Measurements from ENCODE around the gene SEPSECS. TPM values are rescaled to one million over a fixed set of nuclear protein-coding genes. Genes with fewer than 3 reads are reported as not detected.
"Not testable (repeated sequence)": the region's sequence is repeated elsewhere in the genome, so short reads cannot be mapped to it uniquely, and the experiment has no call there.

Gene SEPSECS
- polyA plus RNA-seq, 4 donors: 16.4 to 21.2 (median 17.8) TPM

DNA sequence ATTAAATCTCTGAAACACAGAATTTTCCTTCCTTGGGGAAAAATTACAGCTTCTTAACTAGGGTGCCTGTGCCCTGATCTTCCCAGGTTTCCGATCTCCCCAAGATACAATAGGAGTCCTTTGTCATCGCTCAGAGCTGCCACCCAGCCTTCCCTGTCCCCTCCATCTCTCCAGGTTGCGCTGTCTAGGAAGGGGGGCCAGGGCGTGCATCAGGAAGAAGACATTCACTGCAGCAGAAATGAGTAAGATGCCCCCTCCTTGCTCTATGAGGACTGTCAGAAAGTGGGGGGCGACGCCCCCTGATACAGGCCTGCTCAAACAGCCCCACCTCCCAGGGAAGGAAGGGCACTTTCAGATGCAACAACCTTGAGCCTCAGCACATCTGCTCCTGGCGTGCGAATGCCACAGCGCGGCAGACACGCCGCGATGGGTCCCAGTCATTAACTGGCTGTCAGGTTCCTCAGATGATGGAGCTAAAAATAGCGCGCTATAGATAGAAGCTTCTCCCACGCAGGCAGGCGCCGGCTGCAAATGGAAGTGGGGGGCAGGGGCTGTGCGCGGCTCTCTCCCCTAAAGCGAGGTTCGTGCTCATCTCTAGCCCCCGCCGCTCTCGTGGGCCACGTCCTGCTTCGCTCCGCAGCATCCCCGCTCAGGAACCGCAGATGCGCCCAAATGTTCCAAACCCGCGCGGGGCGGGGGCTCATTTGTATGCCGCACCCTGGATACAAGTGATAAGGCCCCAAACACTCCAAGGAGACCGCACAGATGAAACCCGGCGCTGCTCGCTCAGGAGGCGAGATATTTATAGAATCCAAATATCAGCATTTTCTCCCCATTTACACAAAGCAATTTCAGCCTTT lies 71.9 kb downstream of the SEPSECS start:
- no peak for DNase-seq (ENCODE audit: low read depth in 4 of 4, low spot score in 2 of 4)

DNA sequence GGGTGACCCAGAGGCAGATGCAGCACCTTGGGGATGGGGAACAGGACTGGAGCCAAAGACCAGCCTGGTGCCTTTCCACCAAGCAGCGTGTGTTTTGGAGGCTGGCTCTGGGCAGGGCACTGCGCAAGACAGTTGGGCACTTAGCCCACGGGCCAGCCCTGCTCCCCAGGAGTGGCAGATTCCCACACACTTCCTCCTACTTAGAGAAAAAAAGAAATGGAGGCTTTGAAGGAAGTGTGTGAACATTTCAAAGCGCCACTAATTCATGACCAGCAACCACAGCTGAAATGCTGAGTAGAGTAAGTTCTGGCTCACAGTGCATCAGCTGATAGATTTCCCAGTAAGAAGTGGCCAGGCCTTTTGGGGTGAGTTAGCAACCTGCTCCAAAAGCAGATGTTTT lies 74.6 kb downstream of the SEPSECS start:
- no peak for DNase-seq (ENCODE audit: low read depth in 4 of 4, low spot score in 2 of 4)

DNA sequence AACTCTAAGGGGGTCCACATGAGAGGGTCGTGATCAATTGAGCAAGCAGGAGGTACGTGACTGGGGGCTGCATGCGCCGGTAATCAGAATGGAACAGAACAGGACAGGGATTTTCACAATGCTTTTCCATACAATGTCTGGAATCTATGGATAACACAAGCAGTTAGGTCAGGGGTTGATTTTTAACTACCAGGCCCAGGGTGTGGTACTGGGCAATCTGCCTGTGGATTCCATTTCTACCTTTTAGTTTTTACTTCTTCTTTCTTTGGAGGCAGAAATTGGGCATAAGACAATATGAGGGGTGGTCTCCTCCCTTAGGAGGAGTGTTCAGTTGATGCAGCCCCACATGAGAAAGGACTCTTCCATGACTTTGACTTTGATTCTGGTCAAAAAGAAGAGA lies 76.8 kb downstream of the SEPSECS start:
- not testable (repeated sequence) for DNase-seq (ENCODE audit: low read depth in 4 of 4, low spot score in 2 of 4)

DNA sequence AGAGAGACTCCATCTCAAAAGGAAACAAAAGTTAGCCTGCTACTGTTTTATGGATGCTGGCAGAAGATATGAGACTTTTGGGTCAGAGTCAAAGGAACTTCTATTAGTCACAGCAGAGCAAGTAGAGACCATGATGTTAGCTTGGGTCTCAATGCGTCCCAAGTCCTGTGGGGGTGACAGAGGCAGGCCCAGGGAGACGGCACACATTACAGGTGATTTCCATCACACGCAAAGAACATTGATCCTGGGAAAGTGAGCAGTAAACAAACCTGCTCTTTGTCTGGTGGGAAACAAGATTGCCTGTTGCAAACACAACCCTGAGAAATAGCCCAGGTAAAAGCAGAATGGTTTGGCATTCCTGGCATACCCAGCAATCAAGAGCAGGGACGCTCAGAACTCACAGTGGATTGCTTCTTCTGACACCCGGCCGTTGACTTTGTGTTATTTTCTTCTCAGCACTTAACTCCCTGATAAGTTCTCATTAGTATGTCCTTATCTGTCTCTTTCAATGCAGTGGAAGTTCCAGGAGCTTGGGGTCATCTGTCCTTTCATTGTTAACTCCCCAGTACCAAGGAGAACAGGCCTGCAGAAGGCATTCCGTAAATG lies 78.3 kb downstream of the SEPSECS start:
- DNase-seq (ENCODE audit: low read depth in 4 of 4, low spot score in 2 of 4): no peak

DNA sequence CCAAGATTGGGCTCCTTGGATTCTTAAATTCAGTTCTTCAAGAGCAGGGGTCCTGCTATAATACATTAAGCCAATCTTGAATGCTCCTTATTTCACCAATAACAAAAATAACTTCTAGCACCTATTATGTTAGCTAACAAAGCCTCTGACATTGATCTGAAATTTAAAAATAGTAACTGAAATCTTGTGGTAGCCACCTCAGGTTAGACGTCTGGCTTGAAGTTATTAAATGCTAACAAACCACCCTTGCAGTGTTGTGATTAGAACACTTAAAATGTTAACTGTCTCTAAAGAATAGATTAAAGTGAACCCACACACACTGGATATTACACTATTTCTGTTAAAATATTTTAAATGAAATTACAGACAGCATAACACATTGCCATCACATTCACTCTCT lies 79.7 kb downstream of the SEPSECS start:
- no peak for DNase-seq (ENCODE audit: low read depth in 4 of 4, low spot score in 2 of 4)

DNA sequence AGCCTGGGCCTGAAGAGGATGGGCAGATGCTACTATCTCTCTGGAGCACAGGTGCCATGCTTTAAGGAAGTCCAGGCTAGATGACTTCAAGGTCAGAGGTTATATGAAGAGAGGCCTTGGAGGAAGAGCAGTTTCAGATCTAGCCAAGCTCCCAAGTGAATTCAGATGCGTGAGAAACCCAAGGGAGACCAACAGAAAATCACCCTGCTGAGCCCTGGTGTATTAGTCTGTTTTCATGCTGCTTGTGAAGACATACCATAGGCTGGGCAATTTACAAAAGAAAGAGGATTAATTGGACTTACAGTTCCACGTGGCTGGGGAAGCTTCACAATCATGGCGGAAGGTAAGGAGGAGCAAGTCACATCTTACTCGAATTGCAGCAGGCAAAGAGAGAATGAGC lies 81.7 kb downstream of the SEPSECS start:
- no peak for DNase-seq (ENCODE audit: low read depth in 4 of 4, low spot score in 2 of 4)

DNA sequence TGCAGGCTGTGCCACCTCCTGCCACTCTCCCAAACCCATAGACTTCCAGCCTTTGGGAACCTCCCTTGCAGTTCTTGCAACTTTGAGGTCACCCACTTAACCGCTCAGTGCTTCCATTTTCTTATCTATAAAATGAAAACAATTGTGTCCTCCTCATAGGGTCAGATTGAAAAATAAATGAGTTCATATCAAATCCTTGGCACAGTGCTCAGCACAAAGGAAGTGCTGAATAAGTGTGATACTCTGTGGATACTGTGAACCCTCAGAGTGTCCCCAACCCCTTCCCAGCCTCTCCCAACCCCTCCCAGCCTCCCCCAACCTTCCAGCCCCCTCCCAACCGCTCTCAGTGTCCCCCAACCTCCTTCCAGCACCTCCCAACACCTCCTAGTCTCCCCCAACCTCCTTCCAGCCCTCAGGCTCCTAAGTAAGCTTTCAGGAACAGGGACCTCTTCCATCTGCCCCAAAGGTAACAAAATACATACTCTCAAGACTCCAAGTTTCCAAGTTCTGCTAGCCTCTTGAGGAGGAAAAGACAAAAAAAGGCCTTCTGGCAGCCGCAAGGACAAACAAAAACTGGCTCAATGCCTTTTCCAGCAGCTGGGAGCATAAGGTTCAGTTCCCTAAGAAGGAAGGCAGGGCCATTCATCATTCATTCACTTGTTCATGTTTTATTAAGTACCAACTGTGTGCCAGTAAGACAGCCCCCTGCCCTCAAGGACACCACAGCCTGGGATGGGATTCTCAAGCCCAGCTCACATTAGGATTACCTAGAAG lies 83.4 kb downstream of the SEPSECS start:
- DNase-seq (ENCODE audit: low read depth in 4 of 4, low spot score in 2 of 4): no peak

DNA sequence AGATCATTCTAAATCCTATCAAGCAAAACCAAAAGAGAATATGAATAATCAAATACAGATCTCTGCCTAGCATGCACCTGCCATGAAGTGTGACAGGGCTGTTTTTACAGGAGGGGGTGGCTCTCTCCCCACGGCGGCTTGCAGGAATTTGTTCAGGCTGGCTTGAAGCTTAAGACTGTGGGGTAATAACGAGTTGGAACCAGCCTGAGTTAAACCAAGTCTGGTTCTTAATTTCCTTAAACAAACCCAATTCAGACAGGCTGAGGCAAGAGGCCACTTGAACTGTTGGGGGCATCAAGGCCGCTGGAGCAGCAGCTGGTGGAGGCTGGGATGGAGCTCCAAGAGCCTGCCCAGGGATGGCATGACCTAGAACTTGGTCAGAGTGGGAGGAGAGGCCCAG lies 84.4 kb downstream of the SEPSECS start:
- no peak for DNase-seq (ENCODE audit: low read depth in 4 of 4, low spot score in 2 of 4)

DNA sequence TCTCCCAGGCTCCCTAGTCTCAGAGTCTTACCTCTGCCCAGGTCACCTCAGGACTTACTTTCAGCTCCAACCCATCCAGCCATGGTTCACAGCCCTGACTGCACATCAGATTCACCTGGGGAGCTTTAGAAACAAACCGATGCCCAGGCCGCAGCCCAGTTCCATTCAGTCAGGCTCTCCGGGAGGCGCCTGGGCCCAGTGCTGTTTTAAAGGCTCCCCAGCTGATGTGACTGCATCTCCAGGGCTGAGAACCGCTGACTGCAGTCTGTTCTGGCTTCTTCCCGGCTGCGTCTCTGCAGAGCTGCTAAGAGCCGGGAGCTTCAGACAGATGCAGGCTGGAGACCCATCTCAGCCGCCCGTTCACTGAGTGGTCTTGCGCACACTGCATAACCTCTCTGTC lies 85.1 kb downstream of the SEPSECS start:
- DNase-seq (ENCODE audit: low read depth in 4 of 4, low spot score in 2 of 4): no peak

DNA sequence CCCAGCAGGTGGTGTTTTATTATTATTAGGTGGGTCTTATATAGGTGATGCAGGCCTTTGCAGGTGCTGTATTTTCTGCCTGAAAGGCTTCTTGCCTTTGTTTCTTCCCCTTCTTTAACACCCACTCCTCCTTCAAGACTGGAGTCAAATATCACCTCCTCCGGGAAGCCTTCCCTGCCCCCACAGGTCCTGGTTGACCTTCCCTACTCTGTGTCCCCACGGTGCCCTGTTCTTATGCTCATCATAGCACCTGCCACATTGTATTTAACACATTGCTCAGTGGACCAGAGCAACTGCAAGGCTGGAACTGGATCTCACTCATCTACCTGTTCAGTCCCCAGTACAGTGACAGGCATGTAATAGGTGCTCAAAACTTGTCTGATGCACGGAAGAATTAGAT lies 89.7 kb downstream of the SEPSECS start:
- DNase-seq (ENCODE audit: low read depth in 4 of 4, low spot score in 2 of 4): no peak

Other genes starting within 250 kb of the SEPSECS start
- 10 to 100 TPM; 15.9 to 20.1 (median 19.3) TPM for gene CCDC149, start 247.4 kb downstream of the SEPSECS start, polyA plus RNA-seq (ENCODE audit: insufficient read length in 4 of 4)
- gene LGI2, start 129.5 kb downstream of the SEPSECS start, polyA plus RNA-seq (ENCODE audit: insufficient read length in 4 of 4): 10 to 100 TPM; 23.6 to 32.3 (median 25.0) TPM
- gene PI4K2B, start 73.6 kb upstream of the SEPSECS start, polyA plus RNA-seq (ENCODE audit: insufficient read length in 4 of 4): 10 to 100 TPM; 14.7 to 18.1 (median 16.6) TPM
- gene ZCCHC4, start 152.3 kb upstream of the SEPSECS start, polyA plus RNA-seq (ENCODE audit: insufficient read length in 4 of 4): 10 to 100 TPM; 11.2 to 15.9 (median 12.2) TPM
- 10 to 100 TPM; 33.4 to 63.5 (median 46.0) TPM for gene ANAPC4, start 216.8 kb upstream of the SEPSECS start, polyA plus RNA-seq (ENCODE audit: insufficient read length in 4 of 4)

Data from left renal cortex interstitium (tissue), 4 donors.